Heart left ventricle (tissue), 16 donors: ENCODE results near the gene SGCA. TPM values are rescaled to one million over a fixed set of nuclear protein-coding genes. Genes with fewer than 3 reads are reported as not detected.

Source experiments
- ATAC-seq, 4 donors: fragments of 200-7000 bp; cut with Tn5 transposase; one replicate each; pipeline ENCODE4 v1.9.1; 2020 to 2022; ENCODE audit warnings: moderate library complexity in 4 of 4, mild to moderate bottlenecking in 3 of 4, moderate number of reproducible peaks in 1 of 4
- DNase-seq, 5 donors: peaks; one replicate each; pipeline ENCODE4 v3.0.0-alpha.2; 2020
- H3K27ac ChIP-seq, 12 donors: fragments of 200-600 bp; sonication (generic) in 4 of 12; one replicate each; pipeline versions ENCODE4 v1.5.0 to v1.8.0; 2016 to 2022; ENCODE audit warnings: mild to moderate bottlenecking in 2 of 12
- H3K27me3 ChIP-seq, 9 donors: fragments of 200-600 bp; sonication (generic) in 2 of 9; one replicate each; pipeline versions ENCODE4 v1.5.1 to v1.8.0; 2016 to 2022; ENCODE audit warnings: mild to moderate bottlenecking in 3 of 9
- H3K36me3 ChIP-seq, 9 donors: fragments of 200-600 bp; sonication (generic) in 2 of 9; one replicate each; pipeline versions ENCODE4 v1.5.0 to v1.8.0; 2018 to 2022; ENCODE audit warnings: mild to moderate bottlenecking in 2 of 9
- H3K4me1 ChIP-seq, 12 donors: fragments of 200-600 bp; sonication (generic) in 4 of 12; one replicate each; pipeline versions ENCODE4 v1.5.0 to v1.8.0; 2016 to 2022; ENCODE audit warnings: mild to moderate bottlenecking in 3 of 12
- H3K4me3 ChIP-seq, 12 donors: fragments of 200-600 bp; sonication (generic) in 4 of 12; one replicate each; pipeline versions ENCODE4 v1.5.0 to v1.8.0; 2017 to 2022; ENCODE audit warnings: mild to moderate bottlenecking in 9 of 12, moderate library complexity in 4 of 12
- H3K9me3 ChIP-seq, 12 donors: fragments of 200-600 bp; sonication (generic) in 4 of 12; one replicate each; pipeline versions ENCODE4 v1.5.0 to v1.8.0; 2016 to 2022; ENCODE audit warnings: mild to moderate bottlenecking in 1 of 12
- CTCF ChIP-seq, 12 donors: fragments of 200-600 bp; sonication (generic) in 4 of 12; IDR thresholded peaks; one replicate each; pipeline versions ENCODE4 v1.5.0 to v1.8.0; 2018 to 2022; ENCODE audit warnings: antibody characterized with exemption in 12 of 12, mild to moderate bottlenecking in 5 of 12
- POLR2A ChIP-seq, 2 donors: fragments of 450-650 bp; IDR thresholded peaks; one replicate each; pipeline ENCODE4 v1.6.1; 2017; ENCODE audit warnings: antibody characterized with exemption in 2 of 2, mild to moderate bottlenecking in 2 of 2, moderate library complexity in 2 of 2
- WGBS, 4 donors: extraction: QIAGEN DNeasy Blood & Tissue Kit in 2 of 4; methylation state at CpG; one replicate each; pipeline versions ENCODE4 v1.1.5 to v1.1.7; 2013 to 2018; 5-methylcytosine and 5-hydroxymethylcytosine counted together
- intact Hi-C, 10 donors: fragments of 100-400 bp; cut with DNase I; formaldehyde crosslinking; loops; one replicate each; pipeline versions ENCODE4 v1.11.1 to v1.14.2; 2022
- polyA plus RNA-seq, 2 donors: library from polyadenylated mRNA; stranded (reverse); fragments of 200-250 nt; gene quantifications; one replicate each; pipeline ENCODE4 v1.2.3, GENCODE V29; 2013
- total RNA-seq, 9 donors: library from RNA; depleted of rRNA in 2 of 9; stranded (reverse); fragments of >200 nt in 2 of 9; fragmentation: NEBNext Ultra II Directional in 3 of 9; extraction: Animal tissue kit (Norgen Biotek cat#: 25700) in 3 of 9; gene quantifications; one replicate each; pipeline versions ENCODE4 v1.1.0 to v1.2.4, GENCODE V29; 2016 to 2023
- donor health status: ischemic (EF 13 %, LVEDD 7.1; RV severe dilation, severe dysfunction).
- donor health status: healthy with polysubstance abuse.
- donor health status: DM: no; HTN: yes; CAD: no.
- donor health status: DM: no; HTN: no; CAD: no.
- donor health status: ischemic (EF 25% LVEDD 6.9; RV normal size, moderate dysfunction).
- donor health status: ischemic (EF 25% LVEDD 5.7; RV mildly dilated, moderate dysfunction).
- donor health status: healthy.
- donor health status: DM: yes; HTN: yes; CAD: no.
- donor health status: ischemic (EF 35%, LVEDD 5.7; RV mildly dilated, moderate dysfunction).
- donor health status: nonischemic (EF 11% LVEDD 7.7; RV severe dilation, severe dysfunction).
- donor health status: DM: yes; HTN: yes; CAD: no.
- donor health status: PGD.
- donor health status: ischemic (EF 29% LVEDD 5.4; RV normal size, mild dysfunction).
- donor health status: nonischemic (EF 23%, LVEDD 6.1; RV moderate dilation, normal function).

Gene SGCA
- total and polyA plus RNA-seq, 11 donors: 96.5 to 225 (median 151) TPM

DNA sequence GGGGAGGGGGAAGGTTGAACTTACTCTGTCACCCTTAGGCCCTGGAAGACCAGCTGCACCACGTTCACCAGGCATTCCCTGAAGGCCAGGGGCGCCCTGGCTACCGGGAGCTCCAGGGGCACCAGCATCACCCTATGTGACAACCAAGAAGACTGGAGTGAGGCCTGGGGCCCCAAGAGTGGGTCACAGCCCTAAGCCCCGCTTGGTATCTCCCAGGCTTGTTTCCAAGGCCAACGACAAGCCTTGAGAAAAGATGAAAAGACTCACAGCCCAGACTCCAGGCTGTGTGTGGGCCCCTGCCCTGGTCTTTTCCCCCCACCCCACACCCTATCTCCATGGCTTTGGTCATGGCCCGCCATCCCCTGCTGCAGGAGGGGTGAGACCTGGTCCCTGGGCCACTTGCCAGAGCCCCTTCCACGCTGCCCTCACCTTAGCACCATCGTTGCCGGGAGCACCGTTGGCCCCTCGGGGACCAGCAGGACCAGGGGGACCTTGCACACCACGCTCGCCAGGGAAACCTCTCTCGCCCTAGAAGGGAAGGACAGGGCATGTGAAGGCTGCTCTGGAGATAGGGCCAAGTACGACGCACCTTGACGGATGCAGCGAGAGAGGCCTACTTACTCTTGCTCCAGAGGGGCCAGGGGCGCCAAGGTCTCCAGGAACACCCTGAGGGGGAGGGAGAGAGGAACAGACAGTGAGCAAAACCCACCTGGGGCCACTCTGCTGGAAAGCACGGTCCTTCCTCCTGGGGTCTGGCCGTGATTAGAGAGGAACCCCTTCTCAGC is 25.7 kb downstream of the SGCA start:
- intact Hi-C loops: no loop called here

DNA sequence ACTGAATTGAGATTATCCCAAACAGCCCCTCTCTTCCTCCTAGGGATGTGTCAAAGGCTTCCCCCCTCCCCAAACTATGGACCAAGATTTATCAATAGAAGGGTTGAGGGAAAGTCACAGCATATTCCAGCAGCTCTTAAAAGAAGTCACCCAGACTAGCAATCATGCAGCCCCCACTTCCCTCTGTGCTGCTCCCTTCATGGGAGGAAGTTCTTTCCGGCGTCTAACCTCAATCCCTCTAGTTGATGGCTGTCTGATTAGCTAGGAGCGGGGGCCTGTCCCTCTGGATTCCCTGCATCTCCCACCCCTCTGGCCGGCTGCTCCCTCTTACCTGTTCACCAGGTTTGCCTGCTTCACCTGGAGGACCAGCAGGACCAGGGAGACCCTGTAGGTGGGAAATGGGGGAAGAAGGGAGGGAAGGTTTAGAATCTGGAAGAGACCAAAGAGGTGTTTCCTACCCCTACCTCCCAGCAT is 26.4 kb downstream of the SGCA start:
- Histone ChIP-seq H3K27me3 (no peaks in the 10 kb centered on the region), H3K4me3 (no peak overlapping the region), H3K4me1 (peaks cover 0 to 18% (median 0%) of the 10 kb centered on the region in 12 donors), H3K9me3 (no peaks in the 10 kb centered on the region), H3K36me3 (peaks cover 0 to 100% (median 96%) of the 10 kb centered on the region in 9 donors), H3K27ac (peak overlapping the region in 1 of 12 donors; percentile 40)
- TF ChIP-seq POLR2A (IDR thresholded peaks at IDR 0.05): no peak
- no peak for TF ChIP-seq CTCF (IDR thresholded peaks at IDR 0.05)
- DNase-seq (peak in 1 of 5 donors; percentile 24), ATAC-seq (no peak)
- 66 to 79% (median 72%) methylated on average over 4 of the region's 4 CpGs for WGBS, 4 donors
- intact Hi-C loops: no loop called here

More for the DNA sequence above, 25.7 kb downstream of the SGCA start:
- TF ChIP-seq POLR2A (IDR thresholded peaks at IDR 0.05) (no peak), CTCF (IDR thresholded peaks at IDR 0.05) (no peak)
- H3K4me3 ChIP-seq: no peak overlapping the region
- ATAC-seq: no peak
- peaks cover 0 to 13% (median 0%) of the 10 kb centered on the region in 12 donors for H3K4me1 ChIP-seq
- H3K9me3 ChIP-seq: no peaks in the 10 kb centered on the region
- peak overlapping the region in 2 of 12 donors; percentile 22 to 40 for H3K27ac ChIP-seq
- H3K27me3 ChIP-seq: no peaks in the 10 kb centered on the region
- peaks cover 0 to 100% (median 96%) of the 10 kb centered on the region in 9 donors for H3K36me3 ChIP-seq
- no peak for DNase-seq
- 72 to 77% (median 76%) methylated on average over 11 to 21 of the region's 21 CpGs for WGBS, 4 donors

DNA sequence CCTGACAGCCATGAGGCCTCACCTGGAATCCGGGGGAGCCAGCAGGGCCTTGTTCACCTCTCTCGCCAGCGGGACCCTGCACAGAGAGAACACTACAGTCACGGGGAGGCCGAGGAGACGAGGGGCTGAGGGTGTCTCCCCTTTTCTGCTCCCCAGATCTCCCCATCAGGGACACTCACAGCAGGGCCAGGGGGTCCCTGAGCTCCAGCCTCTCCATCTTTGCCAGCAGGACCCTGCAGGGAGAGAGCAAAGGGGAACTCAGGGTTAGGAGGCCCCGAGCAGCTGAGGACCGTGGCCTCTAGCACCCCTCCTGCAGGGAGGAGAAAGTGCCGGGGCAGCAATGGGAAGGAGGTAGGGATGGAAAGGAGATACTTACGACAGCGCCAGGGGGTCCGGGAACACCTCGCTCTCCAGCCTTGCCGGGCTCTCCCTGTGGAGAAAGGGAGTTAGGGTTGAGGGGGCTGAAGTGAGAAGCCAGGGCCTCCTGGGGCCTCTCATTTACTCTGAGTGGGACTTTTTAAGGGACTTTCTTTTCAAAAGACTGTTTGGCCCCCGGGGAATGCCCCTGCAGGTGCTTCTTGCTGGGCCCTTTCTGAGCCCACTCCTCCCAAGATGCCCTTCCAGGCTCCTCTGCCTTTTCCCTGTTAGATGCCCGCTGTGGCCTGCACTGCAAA is 26.9 kb downstream of the SGCA start:
- 82 to 86% (median 83%) methylated on average over 15 to 16 of the region's 16 CpGs for WGBS, 4 donors
- Histone ChIP-seq H3K4me1 (peaks cover 0 to 24% (median 0%) of the 10 kb centered on the region in 12 donors), H3K27ac (peak overlapping the region in 3 of 12 donors; percentile 9 to 40 (median 19)), H3K4me3 (no peak overlapping the region), H3K36me3 (peaks cover 0 to 100% (median 96%) of the 10 kb centered on the region in 9 donors), H3K27me3 (no peaks in the 10 kb centered on the region), H3K9me3 (no peaks in the 10 kb centered on the region)
- ATAC-seq (no peak), DNase-seq (peak in 1 of 5 donors; percentile 31)
- TF ChIP-seq CTCF (IDR thresholded peaks at IDR 0.05) (no peak), POLR2A (IDR thresholded peaks at IDR 0.05) (no peak)
- intact Hi-C loops: no loop called here
